Measurements from ENCODE around the gene MSANTD2.

MSANTD2 gene

GRCh38 chr11:124728134-124728533, 72.1 kb downstream of the MSANTD2 start:
- DNase-seq = no peak

- no peak for DNase-seq
These were observed 72.7 kb downstream of the MSANTD2 start for GRCh38 chr11:124727474-124727873.

DNA sequence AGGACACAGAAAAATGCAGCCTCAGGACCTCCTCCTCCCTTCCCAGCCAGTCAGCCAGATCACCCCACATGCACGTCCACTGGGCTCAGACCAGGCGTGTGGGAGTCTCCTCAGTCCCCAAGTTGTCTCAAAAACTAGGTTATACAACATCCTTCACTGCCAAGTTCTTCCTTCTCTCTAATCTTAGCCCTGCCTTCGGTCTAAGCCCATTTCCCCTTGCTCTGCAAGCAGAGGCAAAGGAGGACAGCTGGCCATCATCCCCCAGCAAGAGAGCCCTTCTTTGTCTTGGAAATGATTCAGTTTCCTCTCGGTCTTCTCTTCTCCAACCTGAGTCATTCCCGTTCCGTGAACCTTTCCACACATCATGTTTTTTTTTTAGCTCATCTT, 74.5 kb downstream of the MSANTD2 start:
- DNase-seq = no peak

GRCh38 chr11:124724979-124725718, 75.1 kb downstream of the MSANTD2 start:
- DNase-seq = no peak

DNA sequence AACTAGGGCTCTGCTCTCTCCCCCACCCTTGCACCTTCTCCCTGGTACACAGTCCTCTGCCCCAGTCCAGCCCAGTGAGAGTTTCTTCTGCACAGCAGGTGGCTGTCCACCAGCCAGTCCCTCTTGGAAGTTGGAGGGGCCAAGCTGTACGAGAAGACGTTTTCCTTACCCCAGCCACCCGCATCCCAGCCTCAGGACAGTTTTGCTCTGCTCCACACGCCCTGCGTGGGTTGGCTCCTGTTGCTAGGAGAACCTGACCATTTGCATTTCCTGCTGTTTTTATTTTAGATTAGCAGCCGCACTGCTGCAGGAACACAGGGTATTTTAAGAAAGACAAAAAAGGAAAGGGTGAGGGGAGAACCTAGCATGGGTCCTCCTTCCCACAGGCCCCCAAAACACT, 78.0 kb downstream of the MSANTD2 start:
- no peak for DNase-seq

DNA sequence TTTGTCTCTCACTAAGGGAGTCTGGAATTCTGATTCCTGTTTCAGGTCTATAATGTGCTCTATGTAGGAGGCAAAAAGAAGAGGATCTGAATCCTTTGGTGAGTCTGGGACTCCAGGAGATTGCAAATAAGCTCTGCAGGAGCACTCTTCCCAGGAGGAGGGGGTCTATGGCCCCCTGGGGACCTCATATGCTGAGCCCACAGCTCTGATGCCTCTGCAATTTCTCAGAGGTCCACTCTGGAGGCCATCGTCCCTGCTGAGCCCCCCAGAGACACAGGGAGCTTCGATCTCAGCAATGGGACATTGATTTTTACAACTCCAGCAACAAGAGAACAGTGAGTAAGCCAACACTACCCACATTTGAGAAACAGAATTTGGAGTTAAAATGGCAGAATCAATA, 80.7 kb downstream of the MSANTD2 start:
- DNase-seq = no peak

GRCh38 chr11:124718801-124719200, 81.4 kb downstream of the MSANTD2 start:
- DNase-seq = no peak

- peak; percentile 61 for DNase-seq
These were observed 82.2 kb downstream of the MSANTD2 start for GRCh38 chr11:124717786-124718651.

DNA sequence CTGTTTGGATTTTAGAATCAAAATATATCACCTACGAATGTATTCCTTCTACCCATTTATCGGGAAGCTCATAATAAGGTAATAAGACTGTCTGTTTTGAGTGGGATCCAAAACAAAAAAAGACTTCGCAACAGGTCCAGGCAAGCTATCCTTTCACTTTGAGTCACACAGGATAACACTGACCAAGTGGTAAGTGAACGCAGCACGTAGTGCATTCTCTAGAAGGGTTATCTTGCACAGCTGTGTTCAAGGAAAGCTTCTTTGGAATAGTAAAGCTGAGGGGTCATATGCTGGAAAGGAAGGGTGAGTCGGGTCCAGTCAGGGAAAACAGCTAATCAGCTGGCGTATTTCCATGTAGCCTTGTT, 82.8 kb downstream of the MSANTD2 start:
- peak; percentile 40 for DNase-seq

DNA sequence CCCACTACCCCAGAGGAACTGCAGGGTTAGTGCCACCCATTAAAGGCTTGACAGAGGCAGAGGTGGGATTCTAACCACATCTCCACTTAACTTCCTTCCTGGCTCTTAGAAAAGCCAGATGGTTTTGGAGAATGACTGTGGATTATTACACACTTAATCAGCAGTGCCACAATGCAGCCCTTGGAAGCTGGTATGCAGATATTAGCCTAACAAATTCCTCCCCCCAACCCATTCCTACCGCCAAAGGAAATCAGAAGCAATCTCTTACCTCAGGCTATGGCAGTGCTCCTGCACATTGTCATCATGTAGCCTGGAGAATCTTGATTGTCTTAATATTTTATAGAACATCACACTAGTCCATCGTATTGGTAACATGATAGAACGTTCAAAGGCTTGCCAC, 83.6 kb downstream of the MSANTD2 start:
- DNase-seq = peak; percentile 59

Data from NCI-H82 (cell line).